Measurements from ENCODE around the gene USP16. TPM values are rescaled to one million over a fixed set of nuclear protein-coding genes. Genes with fewer than 3 reads are reported as not detected.

USP16 gene
- total and polyA plus RNA-seq, 2 of the 13 experiments (the other 11 are each of a cell fraction or from before 2014, with no cell fraction given), result 16.5 to 46.9 TPM

GRCh38 chr21:29024474-29025327, at the start of gene USP16 (continued):
- TF ChIP-seq SRSF1 (optimal IDR thresholded peaks at IDR 0.05; ENCODE audit: low read depth, low read length) (no peak), FOXA3 (CRISPR knock-in tag; IDR thresholded peaks at IDR 0.05) (peak; percentile 8; the same call in 1 of the 2 replicates), KAT8 (CRISPR knock-in tag; IDR thresholded peaks at IDR 0.05) (peak; percentile 97), ZNF446 (CRISPR knock-in tag; IDR thresholded peaks at IDR 0.05) (no peak), RNF219 (CRISPR knock-in tag; IDR thresholded peaks at IDR 0.05) (no peak), ZFAT (CRISPR knock-in tag; conservative IDR thresholded peaks at IDR 0.05) (0 out of 2 replicates have a peak, but pooled peaks have one; percentile 69), HBP1 (CRISPR knock-in tag; IDR thresholded peaks at IDR 0.05; ENCODE audit: low read depth) (0 out of 2 replicates have a peak, but pooled peaks have one; percentile 28), ZKSCAN5 (CRISPR knock-in tag; IDR thresholded peaks at IDR 0.05) (no peak), ATF2 (CRISPR knock-in tag; IDR thresholded peaks at IDR 0.05) (no peak), UBTF (CRISPR knock-in tag; IDR thresholded peaks at IDR 0.05) (no peak; the same call in 1 of the 2 replicates), SMAD3 (CRISPR knock-in tag; IDR thresholded peaks at IDR 0.05) (peak; percentile 50; the same call in 1 of the 2 replicates), ZBTB3 (CRISPR knock-in tag; IDR thresholded peaks at IDR 0.05; ENCODE audit: borderline replicate concordance, low read depth) (no peak), NR2F1 (CRISPR knock-in tag; IDR thresholded peaks at IDR 0.05) (peak in 1 of 2 experiments; percentile 23; a peak in 2 of 4 replicates)
- TF ChIP-seq, protein P1, sequence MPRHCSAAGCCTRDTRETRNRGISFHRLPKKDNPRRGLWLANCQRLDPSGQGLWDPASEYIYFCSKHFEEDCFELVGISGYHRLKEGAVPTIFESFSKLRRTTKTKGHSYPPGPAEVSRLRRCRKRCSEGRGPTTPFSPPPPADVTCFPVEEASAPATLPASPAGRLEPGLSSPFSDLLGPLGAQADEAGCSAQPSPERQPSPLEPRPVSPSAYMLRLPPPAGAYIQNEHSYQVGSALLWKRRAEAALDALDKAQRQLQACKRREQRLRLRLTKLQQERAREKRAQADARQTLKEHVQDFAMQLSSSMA (CRISPR knock-in tag; IDR thresholded peaks at IDR 0.05), result 0 out of 2 replicates have a peak, but pooled peaks have one; percentile 33
- TF ChIP-seq, protein P2, sequence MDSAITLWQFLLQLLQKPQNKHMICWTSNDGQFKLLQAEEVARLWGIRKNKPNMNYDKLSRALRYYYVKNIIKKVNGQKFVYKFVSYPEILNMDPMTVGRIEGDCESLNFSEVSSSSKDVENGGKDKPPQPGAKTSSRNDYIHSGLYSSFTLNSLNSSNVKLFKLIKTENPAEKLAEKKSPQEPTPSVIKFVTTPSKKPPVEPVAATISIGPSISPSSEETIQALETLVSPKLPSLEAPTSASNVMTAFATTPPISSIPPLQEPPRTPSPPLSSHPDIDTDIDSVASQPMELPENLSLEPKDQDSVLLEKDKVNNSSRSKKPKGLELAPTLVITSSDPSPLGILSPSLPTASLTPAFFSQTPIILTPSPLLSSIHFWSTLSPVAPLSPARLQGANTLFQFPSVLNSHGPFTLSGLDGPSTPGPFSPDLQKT (CRISPR knock-in tag; IDR thresholded peaks at IDR 0.05; ENCODE audit: borderline replicate concordance), result no peak
- TF ChIP-seq, protein P3, sequence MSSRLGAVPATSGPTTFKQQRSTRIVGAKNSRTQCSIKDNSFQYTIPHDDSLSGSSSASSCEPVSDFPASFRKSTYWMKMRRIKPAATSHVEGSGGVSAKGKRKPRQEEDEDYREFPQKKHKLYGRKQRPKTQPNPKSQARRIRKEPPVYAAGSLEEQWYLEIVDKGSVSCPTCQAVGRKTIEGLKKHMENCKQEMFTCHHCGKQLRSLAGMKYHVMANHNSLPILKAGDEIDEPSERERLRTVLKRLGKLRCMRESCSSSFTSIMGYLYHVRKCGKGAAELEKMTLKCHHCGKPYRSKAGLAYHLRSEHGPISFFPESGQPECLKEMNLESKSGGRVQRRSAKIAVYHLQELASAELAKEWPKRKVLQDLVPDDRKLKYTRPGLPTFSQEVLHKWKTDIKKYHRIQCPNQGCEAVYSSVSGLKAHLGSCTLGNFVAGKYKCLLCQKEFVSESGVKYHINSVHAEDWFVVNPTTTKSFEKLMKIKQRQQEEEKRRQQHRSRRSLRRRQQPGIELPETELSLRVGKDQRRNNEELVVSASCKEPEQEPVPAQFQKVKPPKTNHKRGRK (CRISPR knock-in tag; IDR thresholded peaks at IDR 0.05), result no peak

Data from HepG2 (cell line).